Measurements from ENCODE around the gene NACAD.

Gene NACAD

GRCh38 chr7:45088146-45088701 is 545 bp downstream of the NACAD start:
- Mint-ChIP-seq H3K9me3 (no peaks in the 10 kb centered on the region), H3K36me3 (ENCODE audit: low read depth) (no peaks in the 10 kb centered on the region), H3K27me3 (ENCODE audit: low read depth) (peaks cover 14% of the 10 kb centered on the region), H3K4me3 (peak overlapping the region; percentile 54 to 71 (median 70)), H3K27ac (no peak overlapping the region), H3K4me1 (peaks cover 5% of the 10 kb centered on the region)
- no peak for TF ChIP-seq CTCF (IDR thresholded peaks at IDR 0.05; ENCODE audit: unreplicated experiment in 3 of 3)

- TF ChIP-seq CTCF (IDR thresholded peaks at IDR 0.05; ENCODE audit: unreplicated experiment in 3 of 3), result no peak
- peak overlapping the region; percentile 54 to 71 (median 70) for H3K4me3 Mint-ChIP-seq
- peak overlapping the region in 2 of 3 experiments; percentile 32 to 47 for H3K27ac Mint-ChIP-seq
- H3K9me3 Mint-ChIP-seq, result no peaks in the 10 kb centered on the region
- peaks cover 14% of the 10 kb centered on the region for H3K27me3 Mint-ChIP-seq (ENCODE audit: low read depth)
- peaks cover 5% of the 10 kb centered on the region for H3K4me1 Mint-ChIP-seq
- no peaks in the 10 kb centered on the region for H3K36me3 Mint-ChIP-seq (ENCODE audit: low read depth)
These were observed 1.2 kb downstream of the NACAD start for GRCh38 chr7:45087301-45088145.

GRCh38 chr7:45086331-45087065 is 2.3 kb downstream of the NACAD start:
- Mint-ChIP-seq H3K27ac (peak overlapping the region in 2 of 3 experiments; percentile 33 to 47), H3K9me3 (no peaks in the 10 kb centered on the region)

GRCh38 chr7:45085619-45086200 is 3.1 kb downstream of the NACAD start:
- peaks cover 5% of the 10 kb centered on the region for H3K4me1 Mint-ChIP-seq
- peaks cover 14% of the 10 kb centered on the region for H3K27me3 Mint-ChIP-seq (ENCODE audit: low read depth)
- H3K9me3 Mint-ChIP-seq, result no peaks in the 10 kb centered on the region
- H3K4me3 Mint-ChIP-seq, result peak overlapping the region in 2 of 3 experiments; percentile 46 to 60
- H3K36me3 Mint-ChIP-seq (ENCODE audit: low read depth), result no peaks in the 10 kb centered on the region
- peak overlapping the region in 1 of 3 experiments; percentile 44 for H3K27ac Mint-ChIP-seq
- no peak for TF ChIP-seq CTCF (IDR thresholded peaks at IDR 0.05; ENCODE audit: unreplicated experiment in 3 of 3)

More at GRCh38 chr7:45086331-45087065, 2.3 kb downstream of the NACAD start:
- no peak for TF ChIP-seq CTCF (IDR thresholded peaks at IDR 0.05; ENCODE audit: unreplicated experiment in 3 of 3)
- Mint-ChIP-seq H3K36me3 (ENCODE audit: low read depth) (no peaks in the 10 kb centered on the region), H3K27me3 (ENCODE audit: low read depth) (peaks cover 14% of the 10 kb centered on the region), H3K4me1 (peaks cover 5% of the 10 kb centered on the region), H3K4me3 (peak overlapping the region; percentile 43 to 60 (median 54))

- H3K27ac Mint-ChIP-seq, result peak overlapping the region in 1 of 3 experiments; percentile 44
- peaks cover 11% of the 10 kb centered on the region for H3K27me3 Mint-ChIP-seq (ENCODE audit: low read depth)
- H3K4me3 Mint-ChIP-seq, result no peak overlapping the region
- H3K4me1 Mint-ChIP-seq, result peaks cover 5% of the 10 kb centered on the region
- no peak for TF ChIP-seq CTCF (IDR thresholded peaks at IDR 0.05; ENCODE audit: unreplicated experiment in 3 of 3)
- H3K36me3 Mint-ChIP-seq (ENCODE audit: low read depth), result no peaks in the 10 kb centered on the region
- no peaks in the 10 kb centered on the region for H3K9me3 Mint-ChIP-seq
These were observed 3.7 kb downstream of the NACAD start for GRCh38 chr7:45084901-45085618.

All from nephron (organoid).